ENCODE data around the gene ELK4. TPM values are rescaled to one million over a fixed set of nuclear protein-coding genes. Genes with fewer than 3 reads are reported as not detected.

The ELK4 gene
- total RNA-seq, 2 donors from 2014 or later: 72.8 to 86.8 TPM

- H3K27me3 Mint-ChIP-seq (ENCODE audit: low read depth): peaks cover 19% of the 10 kb centered on the region
- peaks cover 8% of the 10 kb centered on the region for H3K4me1 Mint-ChIP-seq (ENCODE audit: low read depth)
- H3K27ac Mint-ChIP-seq: no peak overlapping the region
- no peak overlapping the region for H3K4me3 Mint-ChIP-seq
- no peaks in the 10 kb centered on the region for H3K36me3 Mint-ChIP-seq (ENCODE audit: insufficient read depth in 2 of 2)
- DNase-seq (no peak), ATAC-seq (replicated peaks in 1 of 2) (no peak)
- no peaks in the 10 kb centered on the region for H3K9me3 Mint-ChIP-seq
Observed at GRCh38 chr1:205670150-205670446, 38.3 kb upstream of the ELK4 start.

GRCh38 chr1:205669341-205670149, 37.7 kb upstream of the ELK4 start:
- peak; percentile 23 to 40 for ATAC-seq (replicated peaks in 1 of 2)
- Mint-ChIP-seq H3K9me3 (no peaks in the 10 kb centered on the region), H3K4me3 (no peak overlapping the region)

GRCh38 chr1:205668951-205669340, 37.1 kb upstream of the ELK4 start:
- Mint-ChIP-seq H3K4me1 (ENCODE audit: low read depth) (peaks cover 8% of the 10 kb centered on the region), H3K27ac (no peak overlapping the region), H3K9me3 (no peaks in the 10 kb centered on the region), H3K27me3 (ENCODE audit: low read depth) (peaks cover 19% of the 10 kb centered on the region), H3K36me3 (ENCODE audit: insufficient read depth in 2 of 2) (no peaks in the 10 kb centered on the region), H3K4me3 (no peak overlapping the region)
- DNase-seq: no peak
- ATAC-seq (replicated peaks in 1 of 2): no peak

More at GRCh38 chr1:205669341-205670149, 37.7 kb upstream of the ELK4 start:
- no peak for DNase-seq
- no peaks in the 10 kb centered on the region for H3K36me3 Mint-ChIP-seq (ENCODE audit: insufficient read depth in 2 of 2)
- H3K27ac Mint-ChIP-seq: no peak overlapping the region
- H3K4me1 Mint-ChIP-seq (ENCODE audit: low read depth): peaks cover 8% of the 10 kb centered on the region
- peaks cover 19% of the 10 kb centered on the region for H3K27me3 Mint-ChIP-seq (ENCODE audit: low read depth)

GRCh38 chr1:205667909-205668643, 36.3 kb upstream of the ELK4 start:
- H3K27me3 Mint-ChIP-seq (ENCODE audit: low read depth): peaks cover 19% of the 10 kb centered on the region
- DNase-seq (no peak), ATAC-seq (replicated peaks in 1 of 2) (no peak)
- H3K4me1 Mint-ChIP-seq (ENCODE audit: low read depth): peaks cover 8% of the 10 kb centered on the region
- H3K4me3 Mint-ChIP-seq: no peak overlapping the region
- H3K27ac Mint-ChIP-seq: no peak overlapping the region
- H3K36me3 Mint-ChIP-seq (ENCODE audit: insufficient read depth in 2 of 2): no peaks in the 10 kb centered on the region
- H3K9me3 Mint-ChIP-seq: no peaks in the 10 kb centered on the region

GRCh38 chr1:205666372-205667166, 34.8 kb upstream of the ELK4 start:
- Mint-ChIP-seq H3K4me1 (ENCODE audit: low read depth) (peaks cover 8% of the 10 kb centered on the region), H3K27ac (no peak overlapping the region), H3K4me3 (no peak overlapping the region), H3K36me3 (ENCODE audit: insufficient read depth in 2 of 2) (no peaks in the 10 kb centered on the region), H3K9me3 (no peaks in the 10 kb centered on the region), H3K27me3 (ENCODE audit: low read depth) (peaks cover 11% of the 10 kb centered on the region)
- no peak for DNase-seq
- ATAC-seq (replicated peaks in 1 of 2): no peak

GRCh38 chr1:205665201-205666045, 33.6 kb upstream of the ELK4 start:
- Mint-ChIP-seq H3K4me1 (ENCODE audit: low read depth) (peaks cover 8% of the 10 kb centered on the region), H3K27me3 (ENCODE audit: low read depth) (peaks cover 9% of the 10 kb centered on the region), H3K27ac (no peak overlapping the region), H3K36me3 (ENCODE audit: insufficient read depth in 2 of 2) (no peaks in the 10 kb centered on the region), H3K4me3 (no peak overlapping the region), H3K9me3 (no peaks in the 10 kb centered on the region)
- DNase-seq: no peak
- ATAC-seq (replicated peaks in 1 of 2): no peak

GRCh38 chr1:205664399-205665017, 32.7 kb upstream of the ELK4 start:
- no peaks in the 10 kb centered on the region for H3K9me3 Mint-ChIP-seq
- H3K27ac Mint-ChIP-seq: no peak overlapping the region
- DNase-seq: no peak
- no peak for ATAC-seq (replicated peaks in 1 of 2)
- H3K27me3 Mint-ChIP-seq (ENCODE audit: low read depth): peaks cover 9% of the 10 kb centered on the region
- H3K4me3 Mint-ChIP-seq: no peak overlapping the region
- no peaks in the 10 kb centered on the region for H3K36me3 Mint-ChIP-seq (ENCODE audit: insufficient read depth in 2 of 2)
- H3K4me1 Mint-ChIP-seq (ENCODE audit: low read depth): peaks cover 6% of the 10 kb centered on the region

- Mint-ChIP-seq H3K27ac (no peak overlapping the region), H3K36me3 (ENCODE audit: insufficient read depth in 2 of 2) (no peaks in the 10 kb centered on the region), H3K4me1 (ENCODE audit: low read depth) (no peaks in the 10 kb centered on the region), H3K27me3 (ENCODE audit: low read depth) (peaks cover 6% of the 10 kb centered on the region), H3K4me3 (no peak overlapping the region), H3K9me3 (no peaks in the 10 kb centered on the region)
- ATAC-seq (replicated peaks in 1 of 2): no peak
- DNase-seq: no peak
Observed at GRCh38 chr1:205663286-205663936, 31.6 kb upstream of the ELK4 start.

- no peaks in the 10 kb centered on the region for H3K36me3 Mint-ChIP-seq (ENCODE audit: insufficient read depth in 2 of 2)
- no peaks in the 10 kb centered on the region for H3K27me3 Mint-ChIP-seq (ENCODE audit: low read depth)
- ATAC-seq (replicated peaks in 1 of 2): no peak
- no peak overlapping the region for H3K4me3 Mint-ChIP-seq
- no peaks in the 10 kb centered on the region for H3K4me1 Mint-ChIP-seq (ENCODE audit: low read depth)
- DNase-seq: no peak
- H3K9me3 Mint-ChIP-seq: no peaks in the 10 kb centered on the region
- H3K27ac Mint-ChIP-seq: no peak overlapping the region
Observed at GRCh38 chr1:205662791-205663190, 31.0 kb upstream of the ELK4 start.

GRCh38 chr1:205662135-205662738, 30.4 kb upstream of the ELK4 start:
- Mint-ChIP-seq H3K4me1 (ENCODE audit: low read depth) (no peaks in the 10 kb centered on the region), H3K36me3 (ENCODE audit: insufficient read depth in 2 of 2) (no peaks in the 10 kb centered on the region)

GRCh38 chr1:205661429-205662134, 29.8 kb upstream of the ELK4 start:
- Mint-ChIP-seq H3K9me3 (no peaks in the 10 kb centered on the region), H3K27me3 (ENCODE audit: low read depth) (no peaks in the 10 kb centered on the region), H3K4me1 (ENCODE audit: low read depth) (no peaks in the 10 kb centered on the region), H3K36me3 (ENCODE audit: insufficient read depth in 2 of 2) (no peaks in the 10 kb centered on the region), H3K27ac (no peak overlapping the region), H3K4me3 (no peak overlapping the region)
- ATAC-seq (replicated peaks in 1 of 2) (no peak), DNase-seq (no peak)

More at GRCh38 chr1:205662135-205662738, 30.4 kb upstream of the ELK4 start:
- no peak overlapping the region for H3K27ac Mint-ChIP-seq
- no peaks in the 10 kb centered on the region for H3K27me3 Mint-ChIP-seq (ENCODE audit: low read depth)
- no peaks in the 10 kb centered on the region for H3K9me3 Mint-ChIP-seq
- ATAC-seq (replicated peaks in 1 of 2): no peak
- H3K4me3 Mint-ChIP-seq: no peak overlapping the region
- DNase-seq: no peak

Data from activated T-cell treated with anti-CD3 and anti-CD28 coated beads, Interleukin-2, amount 50 U/mL, for 72 hours (primary cell).